Adrenal gland (tissue), 12 donors: ENCODE measurements around the gene TPSD1. TPM values are rescaled to one million over a fixed set of nuclear protein-coding genes. Genes with fewer than 3 reads are reported as not detected.
"Not testable (repeated sequence)": the region's sequence is repeated elsewhere in the genome, so short reads cannot be mapped to it uniquely, and the experiment has no call there.

Experiments used
- DNase-seq, 7 donors: peaks; one replicate each; pipeline ENCODE4 v3.0.0-alpha.2; 2019 to 2020
- H3K27ac ChIP-seq, 5 donors: fragments of 200-600 bp; sonication (generic) in 4 of 5; 1 replicate in 3 of 5; 2 replicates in 2 of 5; pipeline versions ENCODE4 v1.5.1 to v1.8.0; 2016 to 2020; ENCODE audit warnings: mild to moderate bottlenecking in 1 of 5
- H3K27me3 ChIP-seq: fragments of 200-600 bp; 2 replicates; pipeline ENCODE4 v1.8.0; 2021
- H3K36me3 ChIP-seq, 2 donors: fragments of 200-600 bp; replicated peaks in 1 of 2; 1 replicate in 1 of 2; 2 replicates in 1 of 2; pipeline versions ENCODE4 v1.5.1 to v1.8.0; 2018 to 2022
- H3K4me1 ChIP-seq, 2 donors: fragments of 200-600 bp; replicated peaks in 1 of 2; 1 replicate in 1 of 2; 2 replicates in 1 of 2; pipeline versions ENCODE4 v1.5.1 to v1.8.0; 2018 to 2021
- H3K4me3 ChIP-seq, 4 donors: fragments of 200-600 bp; sonication (generic) in 3 of 4; one replicate each; pipeline ENCODE4 v1.5.1; 2016 to 2018
- H3K9me3 ChIP-seq, 3 donors: fragments of 200-600 bp; sonication (generic) in 1 of 3; replicated peaks in 1 of 3; 1 replicate in 2 of 3; 2 replicates in 1 of 3; pipeline versions ENCODE4 v1.5.1 to v1.8.0; 2016 to 2021
- CTCF ChIP-seq, 6 experiments: fragments of 450-650 bp in 4 of 6; fragments of 200-600 bp in 2 of 6; sonication (generic) in 1 of 6; IDR thresholded peaks; 1 replicate in 5 of 6; 2 replicates in 1 of 6; pipeline versions ENCODE4 v1.5.1 to v1.8.0; 2016 to 2021; ENCODE audit warnings: antibody characterized with exemption in 6 of 6, mild to moderate bottlenecking in 2 of 6, moderate library complexity in 1 of 6
- POLR2A ChIP-seq, 2 donors: fragments of 450-650 bp; IDR thresholded peaks; one replicate each; pipeline ENCODE4 v1.6.1; 2017; ENCODE audit warnings: antibody characterized with exemption in 2 of 2, mild to moderate bottlenecking in 2 of 2, moderate library complexity in 1 of 2
- WGBS, 4 donors: extraction: QIAGEN DNeasy Blood & Tissue Kit in 2 of 4; methylation state at CpG; one replicate each; pipeline versions ENCODE4 v1.1.5 to v1.1.7; 2013 to 2017; 5-methylcytosine and 5-hydroxymethylcytosine counted together
- intact Hi-C, 2 donors: fragments of 100-400 bp; cut with DNase I; formaldehyde crosslinking; loops; one replicate each; pipeline versions ENCODE4 v1.14.1 to v1.15.0; 2022 to 2023
- polyA plus RNA-seq, 3 donors: library from polyadenylated mRNA; stranded (reverse); fragments of 200-250 nt in 2 of 3; fragments of 350-450 nt in 1 of 3; fragmentation: Illumina TruSeq in 1 of 3; extraction: RNeasy Lipid Tissue Mini Kit (QIAGEN cat#74804) in 1 of 3; gene quantifications; one replicate each; pipeline ENCODE4 v1.2.3, GENCODE V29; 2013 to 2014
- total RNA-seq, 9 donors: library from RNA; depleted of rRNA in 4 of 9; stranded (reverse); fragments of >200 nt in 4 of 9; fragments of 120-200 nt in 1 of 9; fragmentation: NEBNext Ultra II Directional in 1 of 9; extraction: Animal tissue kit (Norgen Biotek cat#: 25700) in 1 of 9; gene quantifications; one replicate each; pipeline versions ENCODE4 v1.1.0 to v1.2.4, GENCODE V29; 2013 to 2023
- donor health status: healthy with polysubstance abuse.
- donor health status: Bipolar disorder and iron deficiency.
- donor health status: DM: yes; HTN: yes; CAD: no.
- donor health status: DM: no; HTN: no; CAD: no.
- donor health status: DM: no; HTN: no; CAD: no.
- donor health status: DM: yes; HTN: yes; CAD: no.

The TPSD1 gene
- total and polyA plus RNA-seq, 12 donors: 0.24 TPM; not detected in 11

GRCh38 chr16:1222553-1223354 lies 33.1 kb upstream of the TPSD1 start:
- DNase-seq: no peak
- WGBS, 4 donors: 76 to 90% (median 77%) methylated on average over 6 to 25 of the region's 25 CpGs
- TF ChIP-seq CTCF (IDR thresholded peaks at IDR 0.05) (no peak), POLR2A (IDR thresholded peaks at IDR 0.05) (no peak)
- no peak overlapping the region for H3K4me3 ChIP-seq
- intact Hi-C loops: no loop called here
- no peaks in the 10 kb centered on the region for H3K9me3 ChIP-seq
- peaks cover 0 to 4% of the 10 kb centered on the region in 2 donors for H3K36me3 ChIP-seq
- H3K4me1 ChIP-seq: no peaks in the 10 kb centered on the region
- no peaks in the 10 kb centered on the region for H3K27me3 ChIP-seq
- H3K27ac ChIP-seq: no peak overlapping the region

GRCh38 chr16:1223355-1224214 lies 32.3 kb upstream of the TPSD1 start:
- Histone ChIP-seq H3K4me1 (no peaks in the 10 kb centered on the region), H3K4me3 (no peak overlapping the region), H3K27me3 (no peaks in the 10 kb centered on the region), H3K9me3 (no peaks in the 10 kb centered on the region), H3K36me3 (no peaks in the 10 kb centered on the region), H3K27ac (no peak overlapping the region)
- WGBS, 4 donors: 81 to 88% (median 84%) methylated on average over 18 to 38 of the region's 38 CpGs
- DNase-seq: no peak
- TF ChIP-seq POLR2A (IDR thresholded peaks at IDR 0.05) (no peak), CTCF (IDR thresholded peaks at IDR 0.05) (no peak)
- intact Hi-C loops: no loop called here

GRCh38 chr16:1224558-1224957 lies 31.3 kb upstream of the TPSD1 start:
- no peak for DNase-seq
- Histone ChIP-seq H3K4me3 (no peak overlapping the region), H3K27me3 (no peaks in the 10 kb centered on the region), H3K4me1 (no peaks in the 10 kb centered on the region), H3K27ac (peak overlapping the region in 1 of 5 donors; percentile 79), H3K9me3 (no peaks in the 10 kb centered on the region), H3K36me3 (no peaks in the 10 kb centered on the region)
- intact Hi-C loops: no loop called here
- 78 to 86% (median 82%) methylated on average over 4 to 9 of the region's 9 CpGs for WGBS, 4 donors
- TF ChIP-seq POLR2A (IDR thresholded peaks at IDR 0.05): no peak
- TF ChIP-seq CTCF (IDR thresholded peaks at IDR 0.05): no peak

- intact Hi-C loops: no loop called here
- no peaks in the 10 kb centered on the region for H3K36me3 ChIP-seq
- no peaks in the 10 kb centered on the region for H3K4me1 ChIP-seq
- no peaks in the 10 kb centered on the region for H3K27me3 ChIP-seq
- 71 to 82% (median 72%) methylated on average over 2 to 10 of the region's 10 CpGs for WGBS, 4 donors
- no peaks in the 10 kb centered on the region for H3K9me3 ChIP-seq
- H3K4me3 ChIP-seq: no peak within 1 kb of the TSS
- no peak for DNase-seq
- peak within 1 kb of the TSS in 2 of 5 donors; percentile 49 to 79 for H3K27ac ChIP-seq
- TF ChIP-seq POLR2A (IDR thresholded peaks at IDR 0.05) (no peak), CTCF (IDR thresholded peaks at IDR 0.05) (no peak)
These were observed 30.8 kb upstream of the TPSD1 start, which contains the start of gene TPSG1 for GRCh38 chr16:1225051-1225451. TSS of gene TPSG1 (minus strand) at chr16:1225268. CDS start at chr16:1225252, 16 bp downstream.

- intact Hi-C loops: not testable (repeated sequence)
- 31 to 43% (median 38%) methylated on average over 14 to 24 of the region's 24 CpGs; no CpG with 5 or more reads in 1 of the 4 donors for WGBS, 4 donors
These were observed 30.0 kb upstream of the TPSD1 start for GRCh38 chr16:1225728-1226311.

GRCh38 chr16:1226692-1227091 lies 29.2 kb upstream of the TPSD1 start:
- H3K4me3 ChIP-seq, H3K27ac ChIP-seq, H3K27me3 ChIP-seq, DNase-seq, H3K36me3 ChIP-seq, H3K9me3 ChIP-seq, intact Hi-C loops, H3K4me1 ChIP-seq: not testable (repeated sequence)
- 46 to 70% (median 46%) methylated on average over 2 to 13 of the region's 14 CpGs; no CpG with 5 or more reads in 1 of the 4 donors for WGBS, 4 donors

More at GRCh38 chr16:1225728-1226311, 30.0 kb upstream of the TPSD1 start:
- not testable (repeated sequence) for H3K9me3 ChIP-seq, H3K36me3 ChIP-seq, H3K27me3 ChIP-seq, H3K4me1 ChIP-seq, H3K4me3 ChIP-seq
- peak overlapping the region in 2 of 5 donors; percentile 49 to 79 for H3K27ac ChIP-seq
- peak; percentile 69 to 84 (median 75) for DNase-seq
